ENCODE measurements around the gene RIT2. TPM values are rescaled to one million over a fixed set of nuclear protein-coding genes. Genes with fewer than 3 reads are reported as not detected.

The RIT2 gene
- total RNA-seq, 1 experiment from 2014 or later, result 1.5 TPM

DNA sequence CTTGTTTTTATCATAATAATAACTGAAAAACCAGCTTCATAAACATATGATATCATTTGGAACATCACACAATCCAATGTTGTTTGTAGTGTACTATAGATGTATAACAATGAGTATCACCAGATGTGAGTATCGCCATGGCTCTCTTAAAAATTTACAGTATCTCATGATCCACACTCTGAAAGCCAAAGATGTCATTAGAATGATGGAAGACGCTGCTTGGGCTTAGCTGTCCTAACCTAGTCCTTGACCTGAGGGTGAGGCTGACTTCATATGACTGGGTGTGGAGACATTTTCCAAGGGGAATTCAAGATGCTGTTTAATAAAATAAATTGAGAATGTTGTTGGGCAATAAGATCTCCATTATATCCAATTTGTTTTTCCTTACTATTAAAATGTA, 242.6 kb downstream of the RIT2 start:
- POLR2A ChIA-PET, result no interaction called here

More for the DNA sequence above, 242.6 kb downstream of the RIT2 start:
- ATAC-seq, result no peak
- Mint-ChIP-seq H3K9me3 (peaks cover 7% of the 10 kb centered on the region; the same call in 1 of the 2 replicates), H3K4me3 (no peak overlapping the region), H3K36me3 (no peaks in the 10 kb centered on the region), H3K27me3 (ENCODE audit: low read depth) (no peaks in the 10 kb centered on the region), H3K4me1 (no peaks in the 10 kb centered on the region; the same call in 1 of the 2 replicates), H3K27ac (no peak overlapping the region)
- TF ChIP-seq, protein P1, sequence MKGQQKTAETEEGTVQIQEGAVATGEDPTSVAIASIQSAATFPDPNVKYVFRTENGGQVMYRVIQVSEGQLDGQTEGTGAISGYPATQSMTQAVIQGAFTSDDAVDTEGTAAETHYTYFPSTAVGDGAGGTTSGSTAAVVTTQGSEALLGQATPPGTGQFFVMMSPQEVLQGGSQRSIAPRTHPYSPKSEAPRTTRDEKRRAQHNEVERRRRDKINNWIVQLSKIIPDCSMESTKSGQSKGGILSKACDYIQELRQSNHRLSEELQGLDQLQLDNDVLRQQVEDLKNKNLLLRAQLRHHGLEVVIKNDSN (CRISPR knock-in tag; IDR thresholded peaks at IDR 0.05), result no peak
- TF ChIP-seq, protein P2, sequence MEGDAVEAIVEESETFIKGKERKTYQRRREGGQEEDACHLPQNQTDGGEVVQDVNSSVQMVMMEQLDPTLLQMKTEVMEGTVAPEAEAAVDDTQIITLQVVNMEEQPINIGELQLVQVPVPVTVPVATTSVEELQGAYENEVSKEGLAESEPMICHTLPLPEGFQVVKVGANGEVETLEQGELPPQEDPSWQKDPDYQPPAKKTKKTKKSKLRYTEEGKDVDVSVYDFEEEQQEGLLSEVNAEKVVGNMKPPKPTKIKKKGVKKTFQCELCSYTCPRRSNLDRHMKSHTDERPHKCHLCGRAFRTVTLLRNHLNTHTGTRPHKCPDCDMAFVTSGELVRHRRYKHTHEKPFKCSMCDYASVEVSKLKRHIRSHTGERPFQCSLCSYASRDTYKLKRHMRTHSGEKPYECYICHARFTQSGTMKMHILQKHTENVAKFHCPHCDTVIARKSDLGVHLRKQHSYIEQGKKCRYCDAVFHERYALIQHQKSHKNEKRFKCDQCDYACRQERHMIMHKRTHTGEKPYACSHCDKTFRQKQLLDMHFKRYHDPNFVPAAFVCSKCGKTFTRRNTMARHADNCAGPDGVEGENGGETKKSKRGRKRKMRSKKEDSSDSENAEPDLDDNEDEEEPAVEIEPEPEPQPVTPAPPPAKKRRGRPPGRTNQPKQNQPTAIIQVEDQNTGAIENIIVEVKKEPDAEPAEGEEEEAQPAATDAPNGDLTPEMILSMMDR (IDR thresholded peaks at IDR 0.05), result no peak
- TF ChIP-seq TEAD4 (CRISPR knock-in tag; IDR thresholded peaks at IDR 0.05), result no peak
- TF ChIP-seq ZNF232 (CRISPR knock-in tag; IDR thresholded peaks at IDR 0.05), result no peak
- TF ChIP-seq, protein P3, sequence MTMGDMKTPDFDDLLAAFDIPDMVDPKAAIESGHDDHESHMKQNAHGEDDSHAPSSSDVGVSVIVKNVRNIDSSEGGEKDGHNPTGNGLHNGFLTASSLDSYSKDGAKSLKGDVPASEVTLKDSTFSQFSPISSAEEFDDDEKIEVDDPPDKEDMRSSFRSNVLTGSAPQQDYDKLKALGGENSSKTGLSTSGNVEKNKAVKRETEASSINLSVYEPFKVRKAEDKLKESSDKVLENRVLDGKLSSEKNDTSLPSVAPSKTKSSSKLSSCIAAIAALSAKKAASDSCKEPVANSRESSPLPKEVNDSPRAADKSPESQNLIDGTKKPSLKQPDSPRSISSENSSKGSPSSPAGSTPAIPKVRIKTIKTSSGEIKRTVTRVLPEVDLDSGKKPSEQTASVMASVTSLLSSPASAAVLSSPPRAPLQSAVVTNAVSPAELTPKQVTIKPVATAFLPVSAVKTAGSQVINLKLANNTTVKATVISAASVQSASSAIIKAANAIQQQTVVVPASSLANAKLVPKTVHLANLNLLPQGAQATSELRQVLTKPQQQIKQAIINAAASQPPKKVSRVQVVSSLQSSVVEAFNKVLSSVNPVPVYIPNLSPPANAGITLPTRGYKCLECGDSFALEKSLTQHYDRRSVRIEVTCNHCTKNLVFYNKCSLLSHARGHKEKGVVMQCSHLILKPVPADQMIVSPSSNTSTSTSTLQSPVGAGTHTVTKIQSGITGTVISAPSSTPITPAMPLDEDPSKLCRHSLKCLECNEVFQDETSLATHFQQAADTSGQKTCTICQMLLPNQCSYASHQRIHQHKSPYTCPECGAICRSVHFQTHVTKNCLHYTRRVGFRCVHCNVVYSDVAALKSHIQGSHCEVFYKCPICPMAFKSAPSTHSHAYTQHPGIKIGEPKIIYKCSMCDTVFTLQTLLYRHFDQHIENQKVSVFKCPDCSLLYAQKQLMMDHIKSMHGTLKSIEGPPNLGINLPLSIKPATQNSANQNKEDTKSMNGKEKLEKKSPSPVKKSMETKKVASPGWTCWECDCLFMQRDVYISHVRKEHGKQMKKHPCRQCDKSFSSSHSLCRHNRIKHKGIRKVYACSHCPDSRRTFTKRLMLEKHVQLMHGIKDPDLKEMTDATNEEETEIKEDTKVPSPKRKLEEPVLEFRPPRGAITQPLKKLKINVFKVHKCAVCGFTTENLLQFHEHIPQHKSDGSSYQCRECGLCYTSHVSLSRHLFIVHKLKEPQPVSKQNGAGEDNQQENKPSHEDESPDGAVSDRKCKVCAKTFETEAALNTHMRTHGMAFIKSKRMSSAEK (CRISPR knock-in tag; IDR thresholded peaks at IDR 0.05; ENCODE audit: borderline replicate concordance), result no peak
- TF ChIP-seq NFYB (CRISPR knock-in tag; conservative IDR thresholded peaks at IDR 0.05; ENCODE audit: low read depth), result no peak
- no peak for TF ChIP-seq GTF2I (CRISPR knock-in tag; conservative IDR thresholded peaks at IDR 0.05)
- TF ChIP-seq, protein P4, sequence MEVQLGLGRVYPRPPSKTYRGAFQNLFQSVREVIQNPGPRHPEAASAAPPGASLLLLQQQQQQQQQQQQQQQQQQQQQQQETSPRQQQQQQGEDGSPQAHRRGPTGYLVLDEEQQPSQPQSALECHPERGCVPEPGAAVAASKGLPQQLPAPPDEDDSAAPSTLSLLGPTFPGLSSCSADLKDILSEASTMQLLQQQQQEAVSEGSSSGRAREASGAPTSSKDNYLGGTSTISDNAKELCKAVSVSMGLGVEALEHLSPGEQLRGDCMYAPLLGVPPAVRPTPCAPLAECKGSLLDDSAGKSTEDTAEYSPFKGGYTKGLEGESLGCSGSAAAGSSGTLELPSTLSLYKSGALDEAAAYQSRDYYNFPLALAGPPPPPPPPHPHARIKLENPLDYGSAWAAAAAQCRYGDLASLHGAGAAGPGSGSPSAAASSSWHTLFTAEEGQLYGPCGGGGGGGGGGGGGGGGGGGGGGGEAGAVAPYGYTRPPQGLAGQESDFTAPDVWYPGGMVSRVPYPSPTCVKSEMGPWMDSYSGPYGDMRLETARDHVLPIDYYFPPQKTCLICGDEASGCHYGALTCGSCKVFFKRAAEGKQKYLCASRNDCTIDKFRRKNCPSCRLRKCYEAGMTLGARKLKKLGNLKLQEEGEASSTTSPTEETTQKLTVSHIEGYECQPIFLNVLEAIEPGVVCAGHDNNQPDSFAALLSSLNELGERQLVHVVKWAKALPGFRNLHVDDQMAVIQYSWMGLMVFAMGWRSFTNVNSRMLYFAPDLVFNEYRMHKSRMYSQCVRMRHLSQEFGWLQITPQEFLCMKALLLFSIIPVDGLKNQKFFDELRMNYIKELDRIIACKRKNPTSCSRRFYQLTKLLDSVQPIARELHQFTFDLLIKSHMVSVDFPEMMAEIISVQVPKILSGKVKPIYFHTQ (CRISPR knock-in tag; IDR thresholded peaks at IDR 0.05), result no peak
- TF ChIP-seq, protein P5, sequence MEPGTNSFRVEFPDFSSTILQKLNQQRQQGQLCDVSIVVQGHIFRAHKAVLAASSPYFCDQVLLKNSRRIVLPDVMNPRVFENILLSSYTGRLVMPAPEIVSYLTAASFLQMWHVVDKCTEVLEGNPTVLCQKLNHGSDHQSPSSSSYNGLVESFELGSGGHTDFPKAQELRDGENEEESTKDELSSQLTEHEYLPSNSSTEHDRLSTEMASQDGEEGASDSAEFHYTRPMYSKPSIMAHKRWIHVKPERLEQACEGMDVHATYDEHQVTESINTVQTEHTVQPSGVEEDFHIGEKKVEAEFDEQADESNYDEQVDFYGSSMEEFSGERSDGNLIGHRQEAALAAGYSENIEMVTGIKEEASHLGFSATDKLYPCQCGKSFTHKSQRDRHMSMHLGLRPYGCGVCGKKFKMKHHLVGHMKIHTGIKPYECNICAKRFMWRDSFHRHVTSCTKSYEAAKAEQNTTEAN (CRISPR knock-in tag; IDR thresholded peaks at IDR 0.05), result no peak
- TF ChIP-seq FOXJ3 (CRISPR knock-in tag; IDR thresholded peaks at IDR 0.05; ENCODE audit: borderline replicate concordance), result no peak
- no peak for TF ChIP-seq RELA (CRISPR knock-in tag; IDR thresholded peaks at IDR 0.05; ENCODE audit: borderline replicate concordance)
- TF ChIP-seq, protein P6, sequence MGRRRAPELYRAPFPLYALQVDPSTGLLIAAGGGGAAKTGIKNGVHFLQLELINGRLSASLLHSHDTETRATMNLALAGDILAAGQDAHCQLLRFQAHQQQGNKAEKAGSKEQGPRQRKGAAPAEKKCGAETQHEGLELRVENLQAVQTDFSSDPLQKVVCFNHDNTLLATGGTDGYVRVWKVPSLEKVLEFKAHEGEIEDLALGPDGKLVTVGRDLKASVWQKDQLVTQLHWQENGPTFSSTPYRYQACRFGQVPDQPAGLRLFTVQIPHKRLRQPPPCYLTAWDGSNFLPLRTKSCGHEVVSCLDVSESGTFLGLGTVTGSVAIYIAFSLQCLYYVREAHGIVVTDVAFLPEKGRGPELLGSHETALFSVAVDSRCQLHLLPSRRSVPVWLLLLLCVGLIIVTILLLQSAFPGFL (CRISPR knock-in tag; IDR thresholded peaks at IDR 0.05; ENCODE audit: borderline replicate concordance), result no peak
- TF ChIP-seq, protein P7, sequence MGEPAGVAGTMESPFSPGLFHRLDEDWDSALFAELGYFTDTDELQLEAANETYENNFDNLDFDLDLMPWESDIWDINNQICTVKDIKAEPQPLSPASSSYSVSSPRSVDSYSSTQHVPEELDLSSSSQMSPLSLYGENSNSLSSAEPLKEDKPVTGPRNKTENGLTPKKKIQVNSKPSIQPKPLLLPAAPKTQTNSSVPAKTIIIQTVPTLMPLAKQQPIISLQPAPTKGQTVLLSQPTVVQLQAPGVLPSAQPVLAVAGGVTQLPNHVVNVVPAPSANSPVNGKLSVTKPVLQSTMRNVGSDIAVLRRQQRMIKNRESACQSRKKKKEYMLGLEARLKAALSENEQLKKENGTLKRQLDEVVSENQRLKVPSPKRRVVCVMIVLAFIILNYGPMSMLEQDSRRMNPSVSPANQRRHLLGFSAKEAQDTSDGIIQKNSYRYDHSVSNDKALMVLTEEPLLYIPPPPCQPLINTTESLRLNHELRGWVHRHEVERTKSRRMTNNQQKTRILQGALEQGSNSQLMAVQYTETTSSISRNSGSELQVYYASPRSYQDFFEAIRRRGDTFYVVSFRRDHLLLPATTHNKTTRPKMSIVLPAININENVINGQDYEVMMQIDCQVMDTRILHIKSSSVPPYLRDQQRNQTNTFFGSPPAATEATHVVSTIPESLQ (CRISPR knock-in tag; IDR thresholded peaks at IDR 0.05), result no peak
- TF ChIP-seq SMAD4 (CRISPR knock-in tag; IDR thresholded peaks at IDR 0.05), result no peak
- TF ChIP-seq, protein P8, sequence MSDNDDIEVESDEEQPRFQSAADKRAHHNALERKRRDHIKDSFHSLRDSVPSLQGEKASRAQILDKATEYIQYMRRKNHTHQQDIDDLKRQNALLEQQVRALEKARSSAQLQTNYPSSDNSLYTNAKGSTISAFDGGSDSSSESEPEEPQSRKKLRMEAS (CRISPR knock-in tag; IDR thresholded peaks at IDR 0.05), result no peak
- no peak for DNase-seq (ENCODE audit: low spot score)
- CTCF ChIA-PET, result no interaction called here

Data from WTC11 (cell line).